ENCODE data around the gene BEAN1. TPM values are rescaled to one million over a fixed set of nuclear protein-coding genes. Genes with fewer than 3 reads are reported as not detected.

The BEAN1 gene
- total and polyA plus RNA-seq, 2 experiments from 2014 or later, result 0.07 to 0.10 TPM

GRCh38 chr16:66516808-66517585 is 89.9 kb downstream of the BEAN1 start:
- H3K9me3 Mint-ChIP-seq, result no peaks in the 10 kb centered on the region; the same call in 2 of the 3 replicates
- H3K4me1 Mint-ChIP-seq, result peaks cover 28% of the 10 kb centered on the region
- no peaks in the 10 kb centered on the region for H4K20me1 ChIP-seq (replicated peaks; ENCODE audit: insufficient read depth)
- H3K36me3 ChIP-seq (ENCODE audit: insufficient read depth), result no peaks in the 10 kb centered on the region
- peak overlapping the region; percentile 81 for H3K27ac Mint-ChIP-seq
- H3K27me3 ChIP-seq (ENCODE audit: insufficient read depth), result no peaks in the 10 kb centered on the region
- no peak for DNase-seq (ENCODE audit: low spot score)
- no peak overlapping the region for H3K27ac ChIP-seq (ENCODE audit: low read depth)
- no peak overlapping the region for H2AFZ ChIP-seq
- TF ChIP-seq ETS1 (IDR thresholded peaks at IDR 0.05) (no peak), EZH2phosphoT487 (IDR thresholded peaks at IDR 0.05; ENCODE audit: unreplicated experiment) (no peak), ZNF114 (CRISPR knock-in tag; IDR thresholded peaks at IDR 0.05) (no peak), NANOG (IDR thresholded peaks at IDR 0.05; ENCODE audit: borderline replicate concordance) (no peak), EZH2 (IDR thresholded peaks at IDR 0.05; ENCODE audit: low read depth, unreplicated experiment) (no peak)
- no peak overlapping the region for H3K4me3 Mint-ChIP-seq
- ATAC-seq, result no peak
- no peaks in the 10 kb centered on the region for H3F3A ChIP-seq (replicated peaks; ENCODE audit: low read depth)
- H3K9me2 ChIP-seq (ENCODE audit: insufficient read depth), result no peaks in the 10 kb centered on the region
- peaks cover 23% of the 10 kb centered on the region for H3K36me3 Mint-ChIP-seq (ENCODE audit: low read depth)
- H3K79me2 ChIP-seq (replicated peaks; ENCODE audit: insufficient read depth), result no peaks in the 10 kb centered on the region
- H3K27me3 Mint-ChIP-seq (ENCODE audit: insufficient read depth, low read depth, poor library complexity), result peaks cover 6% of the 10 kb centered on the region
- H3K4me3 ChIP-seq, result no peak overlapping the region
- peaks cover 8% of the 10 kb centered on the region for H3K4me1 ChIP-seq (ENCODE audit: insufficient read depth)
- H3K4me2 ChIP-seq, result no peak overlapping the region

- peaks cover 6% of the 10 kb centered on the region for H3K27me3 Mint-ChIP-seq (ENCODE audit: insufficient read depth, low read depth, poor library complexity)
- no peaks in the 10 kb centered on the region for H3K79me2 ChIP-seq (replicated peaks; ENCODE audit: insufficient read depth)
- H3K9me3 Mint-ChIP-seq, result no peaks in the 10 kb centered on the region; the same call in 2 of the 3 replicates
- H3K27ac ChIP-seq (ENCODE audit: low read depth), result no peak overlapping the region
- no peak for ATAC-seq
- H3K4me3 Mint-ChIP-seq, result no peak overlapping the region
- H2AFZ ChIP-seq, result no peak overlapping the region
- peaks cover 23% of the 10 kb centered on the region for H3K36me3 Mint-ChIP-seq (ENCODE audit: low read depth)
- no peaks in the 10 kb centered on the region for H3K9me2 ChIP-seq (ENCODE audit: insufficient read depth)
- no peaks in the 10 kb centered on the region for H3F3A ChIP-seq (replicated peaks; ENCODE audit: low read depth)
- no peak overlapping the region for H3K4me2 ChIP-seq
- no peak for DNase-seq (ENCODE audit: low spot score)
- H3K4me1 Mint-ChIP-seq, result peaks cover 25% of the 10 kb centered on the region
- no peaks in the 10 kb centered on the region for H3K27me3 ChIP-seq (ENCODE audit: insufficient read depth)
- no peak overlapping the region for H3K4me3 ChIP-seq
- H3K36me3 ChIP-seq (ENCODE audit: insufficient read depth), result no peaks in the 10 kb centered on the region
- peaks cover 2% of the 10 kb centered on the region; the same call in 1 of the 2 replicates for H3K4me1 ChIP-seq (ENCODE audit: insufficient read depth)
- no peaks in the 10 kb centered on the region for H4K20me1 ChIP-seq (replicated peaks; ENCODE audit: insufficient read depth)
- H3K27ac Mint-ChIP-seq, result no peak overlapping the region
- TF ChIP-seq ETS1 (IDR thresholded peaks at IDR 0.05), result no peak
- no peak for TF ChIP-seq EZH2 (IDR thresholded peaks at IDR 0.05; ENCODE audit: low read depth, unreplicated experiment)
- TF ChIP-seq STAT1 (IDR thresholded peaks at IDR 0.05; ENCODE audit: unreplicated experiment), result no peak
- TF ChIP-seq CTCF (conservative IDR thresholded peaks at IDR 0.05; ENCODE audit: low read depth in 2 of 2), result no peak
- no peak for TF ChIP-seq JUNB (IDR thresholded peaks at IDR 0.05; ENCODE audit: unreplicated experiment)
- no peak for TF ChIP-seq REST (IDR thresholded peaks at IDR 0.05; ENCODE audit: unreplicated experiment)
- TF ChIP-seq NANOG (IDR thresholded peaks at IDR 0.05; ENCODE audit: borderline replicate concordance), result no peak
- TF ChIP-seq CREB1 (CRISPR knock-in tag; IDR thresholded peaks at IDR 0.05; ENCODE audit: low read depth), result no peak
- TF ChIP-seq EZH2phosphoT487 (IDR thresholded peaks at IDR 0.05; ENCODE audit: unreplicated experiment), result no peak
- no peak for TF ChIP-seq POLR2AphosphoS5 (IDR thresholded peaks at IDR 0.05; ENCODE audit: low read depth)
- no peak for TF ChIP-seq ZNF114 (CRISPR knock-in tag; IDR thresholded peaks at IDR 0.05)
Observed at GRCh38 chr16:66517586-66518263, 90.6 kb downstream of the BEAN1 start.

Measured in GM23338 (cell line).